Osteoblast (primary cell): ENCODE measurements around the gene SAAL1. TPM values are rescaled to one million over a fixed set of nuclear protein-coding genes. Genes with fewer than 3 reads are reported as not detected.
A peak's percentile ranks its signal among the peaks of the same experiment; 100 is the strongest.
"Not testable (repeated sequence)": the region's sequence is repeated elsewhere in the genome, so short reads cannot be mapped to it uniquely, and the experiment has no call there.

Experiments
- DNase-seq: peaks from one replicate; pipeline ENCODE4 v3.0.0; 2011; ENCODE audit warnings: low spot score, mixed read lengths; ENCODE audit not compliant: insufficient read length; ENCODE audit errors: missing footprints
- H2AFZ ChIP-seq: 2 replicates; pipeline ENCODE4 v1.6.0; 2011; ENCODE audit warnings: mild to moderate bottlenecking, low read length
- H3K27ac ChIP-seq: 2 replicates; pipeline ENCODE4 v1.5.1; 2011; ENCODE audit warnings: mild to moderate bottlenecking, low read depth, low read length, moderate library complexity
- H3K27me3 ChIP-seq: 2 replicates; pipeline ENCODE4 v1.6.0; 2012; ENCODE audit warnings: mild to moderate bottlenecking, control low read depth, inconsistent platforms, low read length, moderate library complexity; ENCODE audit not compliant: insufficient read depth
- H3K36me3 ChIP-seq: 2 replicates; pipeline ENCODE4 v1.5.1; 2011; ENCODE audit warnings: mild to moderate bottlenecking, low read length, control low read depth, moderate library complexity; ENCODE audit not compliant: insufficient read depth
- H3K4me1 ChIP-seq: 2 replicates; pipeline ENCODE4 v1.5.1; 2011; ENCODE audit warnings: mild to moderate bottlenecking, low read length, control low read depth, moderate library complexity; ENCODE audit not compliant: insufficient read depth
- H3K4me2 ChIP-seq: 2 replicates; pipeline ENCODE4 v1.6.0; 2011; ENCODE audit warnings: mild to moderate bottlenecking, low read length; ENCODE audit not compliant: insufficient read depth
- H3K4me3 ChIP-seq: fragments of 200-600 bp; sonication (generic); 3 replicates; pipeline ENCODE4 v1.5.1; 2012; ENCODE audit warnings: mild to moderate bottlenecking, low read length, inconsistent platforms; ENCODE audit not compliant: insufficient read depth
- H3K79me2 ChIP-seq: 2 replicates; pipeline ENCODE4 v1.6.0; 2012; ENCODE audit warnings: mild to moderate bottlenecking, low read length, control low read depth, inconsistent platforms; ENCODE audit not compliant: insufficient read depth
- H3K9me3 ChIP-seq: 2 replicates; pipeline ENCODE4 v1.5.1; 2011; ENCODE audit warnings: low read depth, low read length, control low read depth
- H4K20me1 ChIP-seq: 2 replicates; pipeline ENCODE4 v1.6.0; 2012; ENCODE audit warnings: mild to moderate bottlenecking, low read length, control low read depth; ENCODE audit not compliant: insufficient read depth
- total RNA-seq: library from RNA; depleted of rRNA; stranded (reverse); fragments of >200 nt; gene quantifications from 2 replicates; pipeline ENCODE4 v1.2.3, GENCODE V29; 2012
- TF ChIP-seq, protein P1 (sequence below): IDR thresholded peaks from 2 replicates; pipeline ENCODE4 v1.5.1; 2011; ENCODE audit warnings: mild to moderate bottlenecking, low read depth, low read length, moderate library complexity; ENCODE audit errors: extremely low read depth

Gene SAAL1
- total RNA-seq, 1 donor: 15.6 TPM

DNA sequence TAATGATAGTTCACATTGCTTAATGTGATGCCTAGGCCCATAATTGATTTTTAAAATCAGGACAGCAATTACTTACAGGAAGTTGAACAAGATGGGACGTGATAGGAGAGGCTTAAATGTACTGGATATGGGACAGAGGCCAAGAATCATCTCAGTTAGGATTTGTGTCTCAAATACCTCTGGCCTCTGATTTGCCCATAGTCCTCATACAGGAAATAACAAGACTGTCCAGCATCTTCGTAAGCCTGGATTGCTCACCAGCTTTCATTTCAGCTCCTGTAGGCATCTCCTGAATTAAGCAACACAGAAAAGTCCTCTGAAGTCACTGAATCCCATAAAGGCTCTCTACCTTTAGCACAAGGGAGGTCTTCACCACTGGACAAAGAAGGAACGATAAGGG lies 26.5 kb upstream of the SAAL1 start, which contains the start of gene MRGPRX3:
TSS of gene MRGPRX3 (plus strand) at position 231 of the 400 bp plus-strand sequence. CDS start 4,632 bp downstream, outside the sequence.
- Histone ChIP-seq H2AFZ (no peak within 1 kb of the TSS), H3K4me2 (no peak within 1 kb of the TSS), H4K20me1 (no peaks in the 10 kb centered on the region), H3K4me3 (no peak within 1 kb of the TSS), H3K36me3 (no peaks in the 10 kb centered on the region), H3K4me1 (no peaks in the 10 kb centered on the region), H3K27ac (no peak within 1 kb of the TSS), H3K27me3 (peaks cover 9% of the 10 kb centered on the region), H3K9me3 (no peaks in the 10 kb centered on the region), H3K79me2 (no peaks in the 10 kb centered on the region)
- TF ChIP-seq, protein P1, sequence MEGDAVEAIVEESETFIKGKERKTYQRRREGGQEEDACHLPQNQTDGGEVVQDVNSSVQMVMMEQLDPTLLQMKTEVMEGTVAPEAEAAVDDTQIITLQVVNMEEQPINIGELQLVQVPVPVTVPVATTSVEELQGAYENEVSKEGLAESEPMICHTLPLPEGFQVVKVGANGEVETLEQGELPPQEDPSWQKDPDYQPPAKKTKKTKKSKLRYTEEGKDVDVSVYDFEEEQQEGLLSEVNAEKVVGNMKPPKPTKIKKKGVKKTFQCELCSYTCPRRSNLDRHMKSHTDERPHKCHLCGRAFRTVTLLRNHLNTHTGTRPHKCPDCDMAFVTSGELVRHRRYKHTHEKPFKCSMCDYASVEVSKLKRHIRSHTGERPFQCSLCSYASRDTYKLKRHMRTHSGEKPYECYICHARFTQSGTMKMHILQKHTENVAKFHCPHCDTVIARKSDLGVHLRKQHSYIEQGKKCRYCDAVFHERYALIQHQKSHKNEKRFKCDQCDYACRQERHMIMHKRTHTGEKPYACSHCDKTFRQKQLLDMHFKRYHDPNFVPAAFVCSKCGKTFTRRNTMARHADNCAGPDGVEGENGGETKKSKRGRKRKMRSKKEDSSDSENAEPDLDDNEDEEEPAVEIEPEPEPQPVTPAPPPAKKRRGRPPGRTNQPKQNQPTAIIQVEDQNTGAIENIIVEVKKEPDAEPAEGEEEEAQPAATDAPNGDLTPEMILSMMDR: no peak
- no peak for DNase-seq

DNA sequence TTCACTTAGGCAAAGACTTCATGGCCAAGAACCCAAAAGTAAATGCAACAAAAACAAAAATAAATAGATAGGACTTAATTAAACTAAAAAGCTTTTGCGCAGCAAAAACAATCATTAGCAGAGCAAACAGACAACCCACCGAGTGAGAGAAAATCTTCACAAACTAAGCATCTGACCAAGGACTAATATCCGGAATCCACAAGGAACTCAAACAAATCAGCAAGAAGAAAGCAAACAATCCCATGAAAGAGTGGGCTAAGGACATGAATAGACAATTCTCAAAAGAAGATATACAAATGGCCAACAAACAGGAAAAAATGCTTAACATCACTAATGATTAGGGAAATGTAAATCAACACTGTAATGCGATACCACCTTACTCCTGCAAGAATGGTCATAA lies 25.2 kb upstream of the SAAL1 start:
- H2AFZ ChIP-seq, H3K4me2 ChIP-seq, DNase-seq, H3K79me2 ChIP-seq, H3K27ac ChIP-seq, H4K20me1 ChIP-seq, H3K27me3 ChIP-seq, H3K36me3 ChIP-seq, H3K4me3 ChIP-seq, H3K9me3 ChIP-seq, H3K4me1 ChIP-seq: not testable (repeated sequence)

DNA sequence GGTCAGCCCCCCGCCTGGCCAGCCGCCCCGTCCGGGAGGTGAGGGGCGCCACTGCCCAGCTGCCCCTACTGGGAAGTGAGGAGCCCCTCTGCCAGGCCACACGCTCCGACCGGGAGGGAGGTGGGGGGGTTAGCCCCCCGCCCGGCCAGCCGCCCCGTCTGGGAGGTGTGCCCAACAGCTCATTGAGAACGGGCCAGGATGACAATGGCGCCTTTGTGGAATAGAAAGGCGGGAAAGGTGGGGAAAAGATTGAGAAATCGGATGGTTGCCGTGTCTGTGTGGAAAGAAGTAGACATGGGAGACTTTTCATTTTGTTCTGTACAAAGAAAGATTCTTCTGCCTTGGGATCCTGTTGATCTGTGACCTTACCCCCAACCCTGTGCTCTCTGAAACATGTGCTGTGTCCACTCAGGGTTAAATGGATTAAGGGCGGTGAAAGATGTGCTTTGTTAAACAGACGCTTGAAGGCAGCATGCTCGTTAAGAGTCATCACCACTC lies 15.5 kb upstream of the SAAL1 start:
- not testable (repeated sequence) for H3K4me3 ChIP-seq, H3K27me3 ChIP-seq, H3K36me3 ChIP-seq, H3K9me3 ChIP-seq, H3K27ac ChIP-seq, DNase-seq, H2AFZ ChIP-seq, H3K4me2 ChIP-seq, H3K79me2 ChIP-seq, H3K4me1 ChIP-seq, H4K20me1 ChIP-seq

DNA sequence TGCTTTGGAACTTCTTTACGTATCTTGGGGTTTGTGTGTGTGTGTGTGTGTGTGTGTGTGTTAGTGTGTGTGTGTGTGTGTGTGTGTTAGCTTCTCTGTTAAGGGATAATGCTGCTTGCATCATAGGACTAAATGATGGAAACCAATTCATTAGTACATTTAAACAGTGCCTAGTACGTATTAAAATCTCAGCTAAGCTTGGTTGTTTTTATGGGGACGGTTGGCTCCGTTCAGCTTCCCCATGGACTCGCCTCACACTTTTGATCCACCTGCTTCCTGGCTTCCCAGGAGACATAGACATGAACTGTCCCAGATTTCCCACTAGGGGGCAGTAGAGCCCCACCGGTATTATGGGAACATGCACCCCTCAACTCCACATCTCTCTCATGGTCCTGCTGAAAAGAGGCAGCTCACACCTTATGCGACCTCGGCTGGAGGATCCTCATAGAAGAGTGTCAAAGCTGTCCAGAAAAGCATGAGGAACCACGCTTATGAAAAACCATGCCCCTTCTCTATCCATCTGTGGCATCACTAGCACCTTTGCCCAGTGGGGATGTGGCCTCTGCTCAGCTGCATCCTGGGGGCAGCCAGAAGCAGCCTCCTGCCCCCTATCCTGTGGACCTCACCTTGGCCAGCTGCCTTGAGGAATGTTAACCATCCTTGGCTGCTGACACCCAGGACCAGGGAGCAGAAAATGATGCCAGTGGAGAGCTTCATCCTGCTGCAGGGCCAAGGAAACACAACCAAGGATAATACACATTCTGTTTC lies 9.7 kb upstream of the SAAL1 start:
- no peaks in the 10 kb centered on the region for H3K79me2 ChIP-seq
- H3K27ac ChIP-seq: no peak overlapping the region
- no peak overlapping the region for H2AFZ ChIP-seq
- H3K4me2 ChIP-seq: no peak overlapping the region
- DNase-seq: peak; percentile 92
- no peak overlapping the region for H3K4me3 ChIP-seq
- TF ChIP-seq, protein P1: peak; percentile 89
- peaks cover 5% of the 10 kb centered on the region for H3K27me3 ChIP-seq
- H3K9me3 ChIP-seq: no peaks in the 10 kb centered on the region
- no peaks in the 10 kb centered on the region for H3K4me1 ChIP-seq
- no peaks in the 10 kb centered on the region for H4K20me1 ChIP-seq
- H3K36me3 ChIP-seq: no peaks in the 10 kb centered on the region

DNA sequence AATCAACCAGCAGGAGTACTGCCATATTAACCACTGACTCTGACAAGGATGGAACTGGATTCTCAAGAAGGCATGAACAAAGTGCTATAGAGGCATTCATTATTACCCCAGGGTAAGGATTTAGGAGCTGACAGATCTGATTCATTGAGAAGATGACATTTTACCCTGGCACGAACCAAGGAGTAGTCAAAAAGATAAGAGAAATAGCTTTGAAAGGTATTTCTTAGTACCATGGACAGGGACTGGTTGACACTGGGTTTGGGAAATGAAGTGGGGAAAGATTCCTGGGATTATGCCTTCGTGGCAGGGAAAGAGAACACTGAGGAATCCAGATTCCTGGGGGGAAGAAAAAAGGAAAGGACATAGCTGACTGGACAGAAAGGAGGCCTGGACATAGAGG lies 5.1 kb upstream of the SAAL1 start:
- peaks cover 5% of the 10 kb centered on the region for H3K27me3 ChIP-seq
- H3K27ac ChIP-seq: no peak overlapping the region
- H3K79me2 ChIP-seq: no peaks in the 10 kb centered on the region
- DNase-seq: no peak
- H3K4me3 ChIP-seq: no peak overlapping the region
- no peak overlapping the region for H2AFZ ChIP-seq
- H3K9me3 ChIP-seq: no peaks in the 10 kb centered on the region
- H4K20me1 ChIP-seq: no peaks in the 10 kb centered on the region
- no peak overlapping the region for H3K4me2 ChIP-seq
- TF ChIP-seq, protein P1: no peak
- H3K4me1 ChIP-seq: no peaks in the 10 kb centered on the region
- no peaks in the 10 kb centered on the region for H3K36me3 ChIP-seq
